Duodenal mucosa (tissue), 2 donors: Measurements from ENCODE around the gene INSC.

Experiments
- H3K27ac ChIP-seq: one replicate; pipeline ENCODE4 v1.7.0; 2013; ENCODE audit warnings: low read depth, low read length
- H3K27me3 ChIP-seq, 2 donors: one replicate each; pipeline ENCODE4 v1.7.0; 2013; ENCODE audit warnings: low read length in 2 of 2, control low read depth in 1 of 2; ENCODE audit not compliant: insufficient read depth in 2 of 2, control insufficient read depth in 1 of 2
- H3K36me3 ChIP-seq, 2 donors: one replicate each; pipeline ENCODE4 v1.7.0; 2013; ENCODE audit warnings: low read length in 2 of 2, control low read depth in 1 of 2; ENCODE audit not compliant: insufficient read depth in 2 of 2, control insufficient read depth in 1 of 2
- H3K4me1 ChIP-seq, 2 donors: one replicate each; pipeline ENCODE4 v1.7.0; 2013; ENCODE audit warnings: low read length in 2 of 2, control low read depth in 1 of 2; ENCODE audit not compliant: insufficient read depth in 2 of 2, control insufficient read depth in 1 of 2
- H3K4me3 ChIP-seq, 2 donors: one replicate each; pipeline ENCODE4 v1.7.0; 2013; ENCODE audit warnings: low read length in 2 of 2, low read depth in 1 of 2
- H3K9ac ChIP-seq, 2 donors: one replicate each; pipeline ENCODE4 v1.7.0; 2013; ENCODE audit warnings: low read length in 2 of 2, low read depth in 1 of 2
- H3K9me3 ChIP-seq, 2 donors: one replicate each; pipeline ENCODE4 v1.7.0; 2013; ENCODE audit warnings: low read length in 2 of 2, control low read depth in 1 of 2; ENCODE audit not compliant: control insufficient read depth in 1 of 2

Gene INSC

GRCh38 chr11:15159085-15159484 lies 44.4 kb downstream of the INSC start:
- H3K9me3 ChIP-seq: no peaks in the 10 kb centered on the region
- peaks cover 0 to 4% of the 10 kb centered on the region in 2 donors for H3K4me1 ChIP-seq
- no peak overlapping the region for H3K9ac ChIP-seq
- H3K4me3 ChIP-seq: no peak overlapping the region
- no peak overlapping the region for H3K27ac ChIP-seq
- H3K27me3 ChIP-seq: no peaks in the 10 kb centered on the region
- no peaks in the 10 kb centered on the region for H3K36me3 ChIP-seq

GRCh38 chr11:15161790-15162189 lies 47.1 kb downstream of the INSC start:
- Histone ChIP-seq H3K27ac (no peak overlapping the region), H3K4me3 (no peak overlapping the region), H3K9me3 (no peaks in the 10 kb centered on the region), H3K36me3 (no peaks in the 10 kb centered on the region), H3K9ac (no peak overlapping the region), H3K27me3 (peaks cover 0 to 2% of the 10 kb centered on the region in 2 donors), H3K4me1 (peaks cover 0 to 4% of the 10 kb centered on the region in 2 donors)

GRCh38 chr11:15163136-15163535 lies 48.4 kb downstream of the INSC start:
- Histone ChIP-seq H3K4me3 (no peak overlapping the region), H3K9ac (no peak overlapping the region), H3K27ac (no peak overlapping the region), H3K4me1 (peaks cover 0 to 4% of the 10 kb centered on the region in 2 donors), H3K9me3 (no peaks in the 10 kb centered on the region), H3K27me3 (peaks cover 0 to 2% of the 10 kb centered on the region in 2 donors), H3K36me3 (no peaks in the 10 kb centered on the region)

GRCh38 chr11:15166204-15166603 lies 51.5 kb downstream of the INSC start:
- Histone ChIP-seq H3K27me3 (peaks cover 0 to 2% of the 10 kb centered on the region in 2 donors), H3K4me3 (no peak overlapping the region), H3K4me1 (peaks cover 0 to 4% of the 10 kb centered on the region in 2 donors), H3K9me3 (no peaks in the 10 kb centered on the region), H3K27ac (no peak overlapping the region), H3K36me3 (no peaks in the 10 kb centered on the region), H3K9ac (no peak overlapping the region)

DNA sequence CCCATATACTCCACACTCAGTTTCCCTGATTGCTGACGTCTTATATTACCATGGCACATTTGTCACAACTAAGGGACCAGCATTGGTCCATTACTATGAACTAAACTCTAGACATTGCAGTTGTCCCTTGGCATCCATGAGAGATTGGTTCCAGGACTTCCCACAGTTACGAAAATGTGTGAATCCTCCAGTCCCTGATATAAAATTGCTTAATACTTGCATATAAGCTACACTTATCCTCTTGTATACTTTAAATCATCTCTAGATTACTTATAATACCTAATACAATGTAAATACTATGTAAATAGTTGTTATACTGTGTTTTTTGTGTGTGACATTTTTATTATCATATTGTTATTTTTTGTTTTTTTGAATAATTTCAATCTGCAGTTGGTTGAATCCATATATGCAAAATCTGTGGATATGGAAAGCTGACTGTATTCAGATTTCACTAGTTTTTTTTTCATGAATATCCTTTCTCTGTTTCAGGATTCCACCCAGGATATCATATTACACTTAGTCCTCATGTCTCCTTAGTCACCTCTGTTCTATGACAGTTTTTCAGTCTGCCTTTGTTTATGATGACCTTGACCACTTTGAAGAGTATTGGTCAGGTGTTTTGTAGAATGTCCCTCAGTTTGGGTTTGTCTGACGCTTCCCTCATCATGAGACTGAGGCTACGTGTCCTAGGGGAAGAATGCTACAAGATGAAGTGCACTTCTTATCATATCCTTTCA lies 55.3 kb downstream of the INSC start:
- Histone ChIP-seq H3K27ac (no peak overlapping the region), H3K36me3 (no peaks in the 10 kb centered on the region), H3K4me1 (no peaks in the 10 kb centered on the region), H3K4me3 (no peak overlapping the region), H3K9me3 (no peaks in the 10 kb centered on the region), H3K9ac (no peak overlapping the region), H3K27me3 (peaks cover 0 to 2% of the 10 kb centered on the region in 2 donors)

GRCh38 chr11:15170698-15171097 lies 56.0 kb downstream of the INSC start:
- H3K27me3 ChIP-seq: no peaks in the 10 kb centered on the region
- H3K27ac ChIP-seq: no peak overlapping the region
- no peaks in the 10 kb centered on the region for H3K36me3 ChIP-seq
- H3K9me3 ChIP-seq: no peaks in the 10 kb centered on the region
- H3K4me1 ChIP-seq: no peaks in the 10 kb centered on the region
- H3K4me3 ChIP-seq: no peak overlapping the region
- H3K9ac ChIP-seq: no peak overlapping the region

GRCh38 chr11:15171956-15172355 lies 57.2 kb downstream of the INSC start:
- no peak overlapping the region for H3K9ac ChIP-seq
- no peaks in the 10 kb centered on the region for H3K4me1 ChIP-seq
- H3K27me3 ChIP-seq: no peaks in the 10 kb centered on the region
- H3K27ac ChIP-seq: no peak overlapping the region
- no peaks in the 10 kb centered on the region for H3K36me3 ChIP-seq
- no peak overlapping the region for H3K4me3 ChIP-seq
- no peaks in the 10 kb centered on the region for H3K9me3 ChIP-seq

DNA sequence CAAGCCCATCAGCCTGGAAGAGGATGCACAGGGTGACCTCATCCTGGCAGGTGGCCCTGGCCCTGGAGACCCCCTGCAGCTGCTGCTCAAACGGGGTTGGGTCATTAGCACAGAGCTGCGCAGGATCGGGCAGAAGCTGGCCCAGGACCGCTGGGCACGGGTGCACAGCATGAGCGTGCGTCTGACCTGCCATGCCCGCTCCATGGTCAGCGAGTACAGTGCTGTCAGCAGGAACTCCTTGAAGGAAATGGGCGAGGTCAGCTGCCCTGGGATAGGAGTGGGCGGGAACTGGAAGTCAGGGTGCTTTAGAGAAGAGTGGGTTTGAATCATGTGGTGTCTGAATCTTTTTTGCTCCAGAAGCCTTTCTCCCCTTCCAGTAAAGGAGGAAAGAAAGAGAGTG lies 61.1 kb downstream of the INSC start:
- no peak overlapping the region for H3K27ac ChIP-seq
- no peaks in the 10 kb centered on the region for H3K4me1 ChIP-seq
- no peak overlapping the region for H3K4me3 ChIP-seq
- no peak overlapping the region for H3K9ac ChIP-seq
- no peaks in the 10 kb centered on the region for H3K36me3 ChIP-seq
- H3K27me3 ChIP-seq: no peaks in the 10 kb centered on the region
- H3K9me3 ChIP-seq: no peaks in the 10 kb centered on the region

DNA sequence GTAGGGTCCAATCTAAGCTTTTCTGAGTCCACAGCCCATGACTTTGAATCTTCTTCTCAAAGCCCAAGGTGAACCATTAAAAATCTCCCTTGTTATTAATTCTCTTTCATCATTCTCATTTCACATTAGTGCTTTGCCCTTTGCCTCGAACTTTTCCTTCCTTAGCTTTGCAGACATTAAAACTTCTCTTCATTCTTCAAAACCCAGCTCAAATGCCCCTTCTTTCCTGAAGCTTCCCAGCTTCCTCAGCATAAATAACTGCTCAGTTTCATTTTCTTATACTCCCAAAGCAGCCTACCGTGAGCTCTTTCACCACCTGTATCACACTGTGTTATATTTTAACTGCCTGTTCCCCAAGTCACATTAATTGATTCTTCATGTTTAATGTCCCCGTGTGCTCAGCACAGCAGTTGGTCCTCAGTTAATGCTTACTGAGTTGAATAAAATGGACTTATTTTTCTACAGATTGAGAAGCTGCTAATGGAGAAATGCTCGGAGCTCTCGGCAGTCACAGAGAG lies 62.0 kb downstream of the INSC start:
- Histone ChIP-seq H3K4me3 (no peak overlapping the region), H3K36me3 (no peaks in the 10 kb centered on the region), H3K9me3 (no peaks in the 10 kb centered on the region), H3K9ac (no peak overlapping the region), H3K4me1 (no peaks in the 10 kb centered on the region), H3K27me3 (no peaks in the 10 kb centered on the region), H3K27ac (no peak overlapping the region)

GRCh38 chr11:15177491-15177890 lies 62.8 kb downstream of the INSC start:
- no peak overlapping the region for H3K9ac ChIP-seq

More at GRCh38 chr11:15177491-15177890, 62.8 kb downstream of the INSC start:
- Histone ChIP-seq H3K4me1 (no peaks in the 10 kb centered on the region), H3K27me3 (no peaks in the 10 kb centered on the region), H3K27ac (no peak overlapping the region), H3K36me3 (no peaks in the 10 kb centered on the region), H3K4me3 (no peak overlapping the region), H3K9me3 (no peaks in the 10 kb centered on the region)
